Measurements from ENCODE around the gene ZDHHC13.

The ZDHHC13 gene

DNA sequence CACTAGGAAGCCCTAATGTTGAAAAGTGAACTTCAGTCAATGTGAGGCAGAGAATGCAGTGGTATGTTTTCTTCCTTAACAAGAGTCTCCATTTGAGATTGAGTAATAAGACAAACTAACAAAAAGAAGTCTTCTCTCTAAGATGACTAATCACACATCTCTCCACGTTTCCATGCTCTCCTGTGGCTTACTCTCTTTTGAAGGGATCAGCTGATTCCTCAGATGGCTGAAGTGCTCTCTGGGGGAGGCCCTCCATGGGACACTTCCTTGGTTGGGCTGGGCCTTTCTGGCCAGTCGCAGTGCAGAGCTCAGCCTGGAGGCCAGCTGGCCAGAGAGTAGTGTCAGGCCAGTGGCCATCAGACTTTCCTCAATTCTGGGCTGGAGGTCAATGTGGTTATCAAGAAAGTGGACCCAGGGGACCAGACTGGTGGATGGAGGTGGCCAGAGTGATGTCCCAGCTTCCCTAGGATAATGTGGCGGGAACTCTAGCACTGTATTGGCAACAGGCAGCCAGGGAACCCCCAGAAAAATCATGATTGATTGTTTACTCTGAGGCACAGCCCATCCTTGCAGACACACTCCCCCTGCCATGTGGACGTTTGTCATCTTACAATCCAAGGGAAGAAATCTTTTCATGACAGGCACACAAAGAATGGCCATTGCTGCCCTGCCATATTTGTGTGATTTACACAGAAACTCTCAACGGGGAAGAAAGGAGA lies 70.3 kb downstream of the ZDHHC13 start:
- no peaks in the 10 kb centered on the region for H3K79me2 ChIP-seq (ENCODE audit: insufficient read depth, low read depth)
- TF ChIP-seq, protein P1, sequence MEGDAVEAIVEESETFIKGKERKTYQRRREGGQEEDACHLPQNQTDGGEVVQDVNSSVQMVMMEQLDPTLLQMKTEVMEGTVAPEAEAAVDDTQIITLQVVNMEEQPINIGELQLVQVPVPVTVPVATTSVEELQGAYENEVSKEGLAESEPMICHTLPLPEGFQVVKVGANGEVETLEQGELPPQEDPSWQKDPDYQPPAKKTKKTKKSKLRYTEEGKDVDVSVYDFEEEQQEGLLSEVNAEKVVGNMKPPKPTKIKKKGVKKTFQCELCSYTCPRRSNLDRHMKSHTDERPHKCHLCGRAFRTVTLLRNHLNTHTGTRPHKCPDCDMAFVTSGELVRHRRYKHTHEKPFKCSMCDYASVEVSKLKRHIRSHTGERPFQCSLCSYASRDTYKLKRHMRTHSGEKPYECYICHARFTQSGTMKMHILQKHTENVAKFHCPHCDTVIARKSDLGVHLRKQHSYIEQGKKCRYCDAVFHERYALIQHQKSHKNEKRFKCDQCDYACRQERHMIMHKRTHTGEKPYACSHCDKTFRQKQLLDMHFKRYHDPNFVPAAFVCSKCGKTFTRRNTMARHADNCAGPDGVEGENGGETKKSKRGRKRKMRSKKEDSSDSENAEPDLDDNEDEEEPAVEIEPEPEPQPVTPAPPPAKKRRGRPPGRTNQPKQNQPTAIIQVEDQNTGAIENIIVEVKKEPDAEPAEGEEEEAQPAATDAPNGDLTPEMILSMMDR (conservative IDR thresholded peaks at IDR 0.05; ENCODE audit: low read depth, low read length) = no peak

DNA sequence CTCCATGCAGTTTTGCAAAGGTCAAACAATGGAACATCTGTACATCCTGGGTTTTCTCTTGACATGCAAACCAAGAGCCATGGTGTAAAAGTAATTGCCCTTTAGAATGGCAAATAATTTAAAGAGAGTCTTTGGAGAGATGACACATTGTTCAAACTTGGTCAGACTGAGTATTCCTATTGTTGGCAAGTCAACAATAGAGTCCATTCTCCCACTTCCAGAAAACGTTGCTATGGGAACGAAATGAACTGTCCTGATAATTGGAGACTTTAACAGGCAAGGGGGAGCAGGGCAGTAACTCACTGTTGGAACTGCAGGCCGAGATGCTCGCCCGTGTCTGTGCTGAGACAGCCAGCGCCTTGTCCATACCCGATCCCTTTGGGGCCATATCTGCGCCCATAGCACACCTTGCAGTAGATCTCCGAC lies 70.9 kb downstream of the ZDHHC13 start:
- no peaks in the 10 kb centered on the region for H3K36me3 ChIP-seq (ENCODE audit: insufficient read depth)
- no peak overlapping the region for H3K27ac ChIP-seq
- H3K9ac ChIP-seq = no peak overlapping the region
- no peaks in the 10 kb centered on the region for H3K79me2 ChIP-seq (ENCODE audit: insufficient read depth, low read depth)
- H3K4me3 ChIP-seq (IDR thresholded peaks at IDR 0.05; ENCODE audit: insufficient read depth, low read depth, low read length) = no peak overlapping the region
- no peaks in the 10 kb centered on the region for H3K27me3 ChIP-seq (ENCODE audit: insufficient read depth, low read depth)
- TF ChIP-seq, protein P1 (conservative IDR thresholded peaks at IDR 0.05; ENCODE audit: low read depth, low read length) = no peak
- H2AFZ ChIP-seq (ENCODE audit: low read depth) = no peak overlapping the region
- H3K4me1 ChIP-seq (ENCODE audit: low read depth, poor library complexity, severe bottlenecking) = no peaks in the 10 kb centered on the region
- no peak overlapping the region for H3K4me2 ChIP-seq
- no peaks in the 10 kb centered on the region for H4K20me1 ChIP-seq (ENCODE audit: insufficient read depth)

More for the DNA sequence above, 70.3 kb downstream of the ZDHHC13 start:
- Histone ChIP-seq H3K4me2 (no peak overlapping the region), H3K4me1 (ENCODE audit: low read depth, poor library complexity, severe bottlenecking) (no peaks in the 10 kb centered on the region), H3K9ac (no peak overlapping the region), H3K27ac (no peak overlapping the region), H2AFZ (ENCODE audit: low read depth) (no peak overlapping the region), H3K4me3 (IDR thresholded peaks at IDR 0.05; ENCODE audit: insufficient read depth, low read depth, low read length) (no peak overlapping the region), H3K27me3 (ENCODE audit: insufficient read depth, low read depth) (no peaks in the 10 kb centered on the region), H4K20me1 (ENCODE audit: insufficient read depth) (no peaks in the 10 kb centered on the region), H3K36me3 (ENCODE audit: insufficient read depth) (no peaks in the 10 kb centered on the region)

DNA sequence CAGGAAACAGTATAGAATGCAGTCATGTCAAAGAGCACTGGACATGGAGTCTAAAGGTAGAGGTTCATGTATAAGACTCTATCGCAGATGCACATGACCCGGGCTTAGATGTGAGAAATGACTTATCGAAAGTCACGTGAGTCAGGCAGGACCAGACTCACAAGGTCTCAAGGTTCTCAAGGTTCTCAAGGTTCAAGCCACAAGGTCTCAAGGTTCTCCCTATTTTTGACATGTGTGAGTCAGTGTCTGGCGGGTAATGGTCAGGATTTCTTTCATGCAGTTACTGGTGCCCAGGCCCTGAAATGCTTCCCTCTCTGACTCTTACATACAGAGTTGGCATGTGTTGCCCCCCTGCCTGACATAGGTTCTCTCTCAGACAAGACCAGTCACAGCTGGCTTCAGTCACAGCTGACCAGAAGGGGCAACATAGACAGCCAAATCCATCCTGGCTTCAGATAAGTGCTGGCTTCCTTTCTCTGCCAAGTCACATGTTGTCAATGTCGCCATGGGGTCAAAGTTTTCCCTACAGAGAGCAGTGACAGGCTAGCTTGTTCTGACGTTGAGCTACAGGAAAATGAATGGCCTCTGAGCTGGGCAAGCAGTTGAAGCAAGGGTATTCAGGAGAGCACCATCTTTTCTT lies 74.7 kb downstream of the ZDHHC13 start:
- H4K20me1 ChIP-seq (ENCODE audit: insufficient read depth) = no peaks in the 10 kb centered on the region
- H3K27me3 ChIP-seq (ENCODE audit: insufficient read depth, low read depth) = no peaks in the 10 kb centered on the region
- no peak overlapping the region for H3K4me2 ChIP-seq
- no peak overlapping the region for H3K27ac ChIP-seq
- no peak overlapping the region for H2AFZ ChIP-seq (ENCODE audit: low read depth)
- H3K9ac ChIP-seq = no peak overlapping the region
- TF ChIP-seq, protein P1 (conservative IDR thresholded peaks at IDR 0.05; ENCODE audit: low read depth, low read length) = no peak
- H3K4me1 ChIP-seq (ENCODE audit: low read depth, poor library complexity, severe bottlenecking) = no peaks in the 10 kb centered on the region
- H3K36me3 ChIP-seq (ENCODE audit: insufficient read depth) = no peaks in the 10 kb centered on the region
- H3K79me2 ChIP-seq (ENCODE audit: insufficient read depth, low read depth) = no peaks in the 10 kb centered on the region
- no peak overlapping the region for H3K4me3 ChIP-seq (IDR thresholded peaks at IDR 0.05; ENCODE audit: insufficient read depth, low read depth, low read length)

DNA sequence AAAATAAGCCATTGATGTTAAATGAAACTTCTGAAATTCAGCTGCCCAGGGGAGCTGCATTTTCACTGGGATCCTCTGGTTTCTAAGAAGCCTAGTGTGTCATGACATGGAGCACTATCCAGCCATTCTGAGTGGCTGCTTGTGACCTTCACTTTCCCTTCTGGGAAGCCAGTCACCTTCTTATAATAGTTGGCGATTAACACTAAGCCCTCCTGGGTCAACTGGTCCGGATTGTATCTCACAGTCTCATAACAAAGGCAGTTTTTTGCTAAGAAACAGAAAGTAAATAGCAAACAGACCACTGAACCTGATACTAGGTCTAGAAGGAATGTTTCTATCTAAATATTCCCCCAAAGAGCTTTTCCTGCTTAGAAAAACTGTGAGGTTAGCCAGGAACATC lies 76.9 kb downstream of the ZDHHC13 start:
- H2AFZ ChIP-seq (ENCODE audit: low read depth) = no peak overlapping the region
- no peak overlapping the region for H3K9ac ChIP-seq
- H4K20me1 ChIP-seq (ENCODE audit: insufficient read depth) = no peaks in the 10 kb centered on the region
- no peak overlapping the region for H3K27ac ChIP-seq
- no peaks in the 10 kb centered on the region for H3K36me3 ChIP-seq (ENCODE audit: insufficient read depth)
- no peaks in the 10 kb centered on the region for H3K4me1 ChIP-seq (ENCODE audit: low read depth, poor library complexity, severe bottlenecking)
- H3K79me2 ChIP-seq (ENCODE audit: insufficient read depth, low read depth) = no peaks in the 10 kb centered on the region
- TF ChIP-seq, protein P1 (conservative IDR thresholded peaks at IDR 0.05; ENCODE audit: low read depth, low read length) = no peak
- no peaks in the 10 kb centered on the region for H3K27me3 ChIP-seq (ENCODE audit: insufficient read depth, low read depth)
- H3K4me2 ChIP-seq = no peak overlapping the region
- H3K4me3 ChIP-seq (IDR thresholded peaks at IDR 0.05; ENCODE audit: insufficient read depth, low read depth, low read length) = no peak overlapping the region
